Endothelial cell of umbilical vein (primary cell): ENCODE results near the gene FBXL17. TPM values are rescaled to one million over a fixed set of nuclear protein-coding genes. Genes with fewer than 3 reads are reported as not detected.

Source experiments
- BruUV-seq: library from RNA; stranded (reverse); fragments of 400-500 nt; replicated peaks from 2 replicates; lab custom pipeline; 2021; lab: Mats Ljungman, UMichigan
- CTCF ChIA-PET: fragments of 300-600, 350-600 bp; sonication (Branson Sonifier 250); formaldehyde crosslinking; loops from one replicate; lab custom pipeline; 2021; ENCODE audit warnings: antibody characterized with exemption, inconsistent platforms; lab: Charles Lee
- POLR2A ChIA-PET: fragments of 300-600, 350-600 bp; sonication (Branson Sonifier 250); formaldehyde crosslinking; loops from one replicate; lab custom pipeline; 2021; ENCODE audit warnings: antibody characterized with exemption, inconsistent platforms; lab: Charles Lee
- DNase-seq: peaks from one replicate; pipeline ENCODE4 v3.0.0-alpha.2; 2011; ENCODE audit warnings: low read depth, low spot score
- FAIRE-seq: peaks from 2 replicates; lab custom pipeline; 2011; peaks lifted over from hg19 to GRCh38; lab: Jason Lieb, UNC
- H2AFZ ChIP-seq: 2 replicates; pipeline ENCODE4 v1.6.0; 2012; ENCODE audit warnings: low read depth, low read length, control low read depth, inconsistent platforms
- H3K27ac ChIP-seq: 2 replicates; pipeline ENCODE4 v1.5.1; 2011; ENCODE audit warnings: low read depth, mild to moderate bottlenecking, control low read depth, low read length, moderate library complexity; ENCODE audit not compliant: insufficient read depth
- H3K27me3 ChIP-seq, 2 experiments: 2 replicates each; pipeline versions ENCODE4 v1.6.0 to v1.6.1; 2011; ENCODE audit warnings: low read length in 2 of 2, mixed read lengths in 1 of 2; ENCODE audit not compliant: control insufficient read depth in 2 of 2, insufficient read depth in 2 of 2
- H3K36me3 ChIP-seq, 2 experiments: 2 replicates in 1 of 2; 3 replicates in 1 of 2; pipeline ENCODE4 v1.5.1; 2011; ENCODE audit warnings: low read length in 2 of 2, mild to moderate bottlenecking in 1 of 2, moderate library complexity in 1 of 2; ENCODE audit not compliant: control insufficient read depth in 2 of 2, insufficient read depth in 2 of 2; ENCODE audit errors: extremely low read depth in 1 of 2
- H3K4me1 ChIP-seq: 3 replicates; pipeline ENCODE4 v1.5.1; 2011; ENCODE audit warnings: mild to moderate bottlenecking, low read length; ENCODE audit not compliant: control insufficient read depth, insufficient read depth; ENCODE audit errors: extremely low read depth
- H3K4me2 ChIP-seq: 2 replicates; pipeline ENCODE4 v1.6.1; 2011; ENCODE audit warnings: low read length, control low read depth, mixed read lengths; ENCODE audit not compliant: insufficient read depth
- H3K4me3 ChIP-seq, 3 experiments: fragments of 200-600 bp in 1 of 3; sonication (generic), shearing (Covaris generic) in 1 of 3; replicated peaks in 1 of 3; 2 replicates each; pipeline ENCODE4 v1.5.1; 2011 to 2016; ENCODE audit warnings: control low read depth in 3 of 3, low read length in 3 of 3, mild to moderate bottlenecking in 2 of 3, inconsistent platforms in 1 of 3, low read depth in 1 of 3, moderate library complexity in 1 of 3; ENCODE audit not compliant: insufficient read depth in 1 of 3
- H3K79me2 ChIP-seq: 2 replicates; pipeline ENCODE4 v1.6.0; 2012; ENCODE audit warnings: low read length, inconsistent platforms; ENCODE audit not compliant: control insufficient read depth, insufficient read depth
- H3K9ac ChIP-seq: replicated peaks from 2 replicates; pipeline ENCODE3; 2011; ENCODE audit warnings: low read length, control low read depth; ENCODE audit not compliant: insufficient read depth; ENCODE audit errors: extremely low read depth
- H3K9me1 ChIP-seq: replicated peaks from 3 replicates; pipeline ENCODE4 v1.6.0; 2011; ENCODE audit warnings: mild to moderate bottlenecking, low read length; ENCODE audit not compliant: control insufficient read depth, insufficient read depth; ENCODE audit errors: extremely low read depth
- H3K9me3 ChIP-seq: replicated peaks from 2 replicates; pipeline ENCODE4 v1.5.1; 2012; ENCODE audit warnings: low read length, inconsistent platforms; ENCODE audit not compliant: control insufficient read depth, insufficient read depth
- H4K20me1 ChIP-seq: replicated peaks from 2 replicates; pipeline ENCODE3; 2011; ENCODE audit warnings: mild to moderate bottlenecking, low read length; ENCODE audit not compliant: control insufficient read depth, insufficient read depth; ENCODE audit errors: extremely low read depth
- CTCF ChIP-seq, 2 donors: IDR thresholded peaks; 1 replicate in 1 of 2; 2 replicates in 1 of 2; pipeline ENCODE4 v1.5.1; 2011; ENCODE audit warnings: low read length in 2 of 2, mild to moderate bottlenecking in 2 of 2, moderate library complexity in 2 of 2, control low read depth in 1 of 2, inconsistent platforms in 1 of 2, low read depth in 1 of 2; ENCODE audit not compliant: insufficient read depth in 1 of 2; ENCODE audit errors: extremely low read depth in 1 of 2
- EZH2 ChIP-seq: IDR thresholded peaks from 2 replicates; pipeline ENCODE4 v1.6.1; 2012; ENCODE audit warnings: borderline replicate concordance, low read depth, mild to moderate bottlenecking, moderate library complexity, low read length, inconsistent platforms; ENCODE audit not compliant: severe bottlenecking
- FOS ChIP-seq: IDR thresholded peaks from 2 replicates; pipeline ENCODE4 v1.6.1; 2011; ENCODE audit warnings: mild to moderate bottlenecking, low read length, moderate library complexity, borderline replicate concordance; ENCODE audit not compliant: insufficient read depth
- GATA2 ChIP-seq: IDR thresholded peaks from 2 replicates; pipeline ENCODE4 v1.7.0; 2011; ENCODE audit warnings: low read depth, mild to moderate bottlenecking, moderate library complexity, mixed read lengths, low read length; ENCODE audit not compliant: insufficient read length, insufficient read depth
- JUN ChIP-seq: IDR thresholded peaks from 2 replicates; pipeline ENCODE4 v1.6.1; 2011; ENCODE audit warnings: borderline replicate concordance, low read depth; ENCODE audit not compliant: insufficient read length, insufficient read depth
- MAX ChIP-seq: IDR thresholded peaks from 2 replicates; pipeline ENCODE4 v1.6.1; 2011; ENCODE audit not compliant: insufficient read depth, insufficient read length
- MYC ChIP-seq: IDR thresholded peaks from one replicate; pipeline ENCODE4 v1.6.1; 2011; ENCODE audit warnings: mild to moderate bottlenecking, low read depth, low read length
- POLR2A ChIP-seq: IDR thresholded peaks from 2 replicates; pipeline ENCODE4 v1.6.1; 2012; ENCODE audit warnings: low read depth, mild to moderate bottlenecking, control low read depth, low read length
- POLR2AphosphoS5 ChIP-seq: IDR thresholded peaks from 2 replicates; pipeline ENCODE4 v1.6.1; 2012; ENCODE audit warnings: low read depth, mild to moderate bottlenecking, control low read depth, low read length, moderate library complexity; ENCODE audit not compliant: insufficient read depth
- dilution Hi-C: fragments of 300-500 bp; cut with MboI; formaldehyde crosslinking; loops from one replicate; pipeline ENCODE4 v1.15.0; 2019; ENCODE audit warnings: low sequenced_read_pairs; ENCODE audit not compliant: extremely low pct_ligation_motif_present
- intact Hi-C: fragments of 100-400 bp; cut with micrococcal nuclease; formaldehyde crosslinking; loops from one replicate; pipeline ENCODE4 v1.10.0; 2022
- polyA plus RNA-seq, 4 experiments: library from polyadenylated mRNA; depleted of rRNA in 3 of 4; stranded (reverse) in 3 of 4; unstranded in 1 of 4; fragments of >200 nt; gene quantifications; 2 replicates each; pipeline versions ENCODE4 v1.2.1 to v1.2.3, GENCODE V29; 2011 to 2012; ENCODE audit warnings: missing spikeins in 1 of 4
- total RNA-seq: library from RNA; stranded (reverse); gene quantifications from 2 replicates; pipeline ENCODE4 v1.2.3, GENCODE V29; 2021

FBXL17 gene
- total and polyA plus RNA-seq, 2 donors (not counting 3 experiments of a cell fraction or from before 2014, with no cell fraction given) = 2.7 to 8.8 TPM

GRCh38 chr5:107950776-107951175 is 431.1 kb downstream of the FBXL17 start:
- dilution Hi-C loops = no loop called here
- ChIA-PET POLR2A (no interaction called here), CTCF (no interaction called here)
- Histone ChIP-seq H3K9me1 (no peaks in the 10 kb centered on the region), H4K20me1 (no peaks in the 10 kb centered on the region), H3K79me2 (no peaks in the 10 kb centered on the region), H3K9ac (no peak overlapping the region), H3K27me3 (no peaks in the 10 kb centered on the region), H3K9me3 (no peaks in the 10 kb centered on the region), H2AFZ (no peak overlapping the region), H3K4me2 (no peak overlapping the region), H3K36me3 (no peaks in the 10 kb centered on the region), H3K4me1 (no peaks in the 10 kb centered on the region), H3K4me3 (no peak overlapping the region), H3K27ac (no peak overlapping the region)
- no TSS peak for BruUV-seq
- FAIRE-seq (no peak), DNase-seq (no peak)
- intact Hi-C loops = loop anchor here (10.0 kb wide), 1 partner anchor 236 kb away; no protein-coding TSS in a partner anchor
- no peak for TF ChIP-seq POLR2AphosphoS5
- no peak for TF ChIP-seq JUN
- no peak for TF ChIP-seq FOS
- TF ChIP-seq EZH2 = no peak
- TF ChIP-seq POLR2A = no peak
- no peak for TF ChIP-seq GATA2
- TF ChIP-seq CTCF (IDR thresholded peaks at IDR 0.05; ENCODE audit: extremely low read depth in 1 of 2, insufficient read depth in 1 of 2, low read depth in 1 of 2, low read length in 2 of 2) = no peak
- no peak for TF ChIP-seq MYC
- no peak for TF ChIP-seq MAX
